ENCODE results near the gene FANCB. TPM values are rescaled to one million over a fixed set of nuclear protein-coding genes. Genes with fewer than 3 reads are reported as not detected.

FANCB gene
- total RNA-seq, 1 experiment from 2014 or later = 22.4 TPM

- H3K27me3 ChIP-seq (ENCODE audit: low read length) = no peaks in the 10 kb centered on the region
- no peak overlapping the region for H3K4me3 ChIP-seq (ENCODE audit: low read length)
- H4K20me1 ChIP-seq (ENCODE audit: insufficient read depth, low read depth, low read length) = no peaks in the 10 kb centered on the region
Measured at GRCh38 chrX:14801136-14801535, 71.7 kb downstream of the FANCB start.

GRCh38 chrX:14798805-14799397 is 74.0 kb downstream of the FANCB start:
- Histone ChIP-seq H3K4me1 (ENCODE audit: low read length) (no peaks in the 10 kb centered on the region), H3K79me2 (ENCODE audit: low read length) (no peaks in the 10 kb centered on the region), H3K27ac (ENCODE audit: low read length) (no peak overlapping the region), H3K27me3 (ENCODE audit: low read length) (no peaks in the 10 kb centered on the region), H2AFZ (ENCODE audit: low read length) (no peak overlapping the region), H3K4me3 (ENCODE audit: low read length) (no peak overlapping the region), H3K4me2 (ENCODE audit: low read depth, low read length, poor library complexity, severe bottlenecking) (no peak overlapping the region), H3K9me2 (replicated peaks; ENCODE audit: insufficient read depth, low read length) (no peaks in the 10 kb centered on the region), H3K9ac (ENCODE audit: low read length) (no peak overlapping the region), H4K20me1 (ENCODE audit: insufficient read depth, low read depth, low read length) (no peaks in the 10 kb centered on the region), H3K9me3 (ENCODE audit: low read length) (no peaks in the 10 kb centered on the region), H3K36me3 (ENCODE audit: insufficient read depth, low read length) (no peaks in the 10 kb centered on the region; the same call in 1 of the 2 replicates)
- DNase-seq = no peak

More at GRCh38 chrX:14801136-14801535, 71.7 kb downstream of the FANCB start:
- Histone ChIP-seq H3K79me2 (ENCODE audit: low read length) (no peaks in the 10 kb centered on the region), H3K9ac (ENCODE audit: low read length) (no peak overlapping the region), H3K9me2 (replicated peaks; ENCODE audit: insufficient read depth, low read length) (no peaks in the 10 kb centered on the region), H3K9me3 (ENCODE audit: low read length) (no peaks in the 10 kb centered on the region), H3K4me2 (ENCODE audit: low read depth, low read length, poor library complexity, severe bottlenecking) (no peak overlapping the region), H3K36me3 (ENCODE audit: insufficient read depth, low read length) (no peaks in the 10 kb centered on the region; the same call in 1 of the 2 replicates), H3K27ac (ENCODE audit: low read length) (no peak overlapping the region), H2AFZ (ENCODE audit: low read length) (no peak overlapping the region), H3K4me1 (ENCODE audit: low read length) (no peaks in the 10 kb centered on the region)
- DNase-seq = no peak

Other genes with a start within 250 kb of the FANCB start
- gene MOSPD2, start 352 bp upstream of the FANCB start, total RNA-seq (2014; rRNA removed; shearing (Covaris generic); ENCODE audit: low replicate concordance) = 28.4 and 59.7 TPM in 2 replicates